ENCODE results near the gene PAPPA2.
A peak's percentile ranks its signal among the peaks of the same experiment; 100 is the strongest.

PAPPA2 gene

GRCh38 chr1:176774224-176774623 lies 311.2 kb downstream of the PAPPA2 start:
- in situ Hi-C loops (cut with HindIII; ENCODE audit: low pct_ligation_motif_present, low pct_unique_long_range_greater_than_20kb, low sequenced_read_pairs): no loop called here

GRCh38 chr1:176775378-176775777 lies 312.4 kb downstream of the PAPPA2 start:
- in situ Hi-C loops (cut with HindIII; ENCODE audit: low pct_ligation_motif_present, low pct_unique_long_range_greater_than_20kb, low sequenced_read_pairs): no loop called here
- DNase-seq: no peak

More at GRCh38 chr1:176774224-176774623, 311.2 kb downstream of the PAPPA2 start:
- no peak for DNase-seq

- no peak for DNase-seq
- in situ Hi-C loops (cut with HindIII; ENCODE audit: low pct_ligation_motif_present, low pct_unique_long_range_greater_than_20kb, low sequenced_read_pairs): no loop called here
Measured at GRCh38 chr1:176775996-176776395, 313.0 kb downstream of the PAPPA2 start.

GRCh38 chr1:176778056-176778455 lies 315.1 kb downstream of the PAPPA2 start:
- no peak for DNase-seq
- in situ Hi-C loops (cut with HindIII; ENCODE audit: low pct_ligation_motif_present, low pct_unique_long_range_greater_than_20kb, low sequenced_read_pairs): no loop called here

GRCh38 chr1:176779992-176780328 lies 317.0 kb downstream of the PAPPA2 start:
- in situ Hi-C loops (cut with HindIII; ENCODE audit: low pct_ligation_motif_present, low pct_unique_long_range_greater_than_20kb, low sequenced_read_pairs): no loop called here
- DNase-seq: no peak

GRCh38 chr1:176783309-176783708 lies 320.3 kb downstream of the PAPPA2 start:
- in situ Hi-C loops (cut with HindIII; ENCODE audit: low pct_ligation_motif_present, low pct_unique_long_range_greater_than_20kb, low sequenced_read_pairs): no loop called here

GRCh38 chr1:176785056-176785455 lies 322.1 kb downstream of the PAPPA2 start:
- no peak for DNase-seq
- in situ Hi-C loops (cut with HindIII; ENCODE audit: low pct_ligation_motif_present, low pct_unique_long_range_greater_than_20kb, low sequenced_read_pairs): no loop called here

More at GRCh38 chr1:176783309-176783708, 320.3 kb downstream of the PAPPA2 start:
- no peak for DNase-seq

GRCh38 chr1:176785791-176786190 lies 322.8 kb downstream of the PAPPA2 start:
- DNase-seq: no peak
- in situ Hi-C loops (cut with HindIII; ENCODE audit: low pct_ligation_motif_present, low pct_unique_long_range_greater_than_20kb, low sequenced_read_pairs): no loop called here

- in situ Hi-C loops (cut with HindIII; ENCODE audit: low pct_ligation_motif_present, low pct_unique_long_range_greater_than_20kb, low sequenced_read_pairs): no loop called here
- no peak for DNase-seq
Measured at GRCh38 chr1:176786274-176786673, 323.3 kb downstream of the PAPPA2 start.

GRCh38 chr1:176789571-176790090 lies 326.7 kb downstream of the PAPPA2 start:
- in situ Hi-C loops (cut with HindIII; ENCODE audit: low pct_ligation_motif_present, low pct_unique_long_range_greater_than_20kb, low sequenced_read_pairs): no loop called here
- peak; percentile 75 for DNase-seq

GRCh38 chr1:176790786-176791185 lies 327.8 kb downstream of the PAPPA2 start:
- DNase-seq: no peak
- in situ Hi-C loops (cut with HindIII; ENCODE audit: low pct_ligation_motif_present, low pct_unique_long_range_greater_than_20kb, low sequenced_read_pairs): no loop called here

- in situ Hi-C loops (cut with HindIII; ENCODE audit: low pct_ligation_motif_present, low pct_unique_long_range_greater_than_20kb, low sequenced_read_pairs): no loop called here
- peak; percentile 27 for DNase-seq
Measured at GRCh38 chr1:176791906-176792305, 328.9 kb downstream of the PAPPA2 start.

GRCh38 chr1:176794897-176795508 lies 332.0 kb downstream of the PAPPA2 start:
- no peak for DNase-seq
- in situ Hi-C loops (cut with HindIII; ENCODE audit: low pct_ligation_motif_present, low pct_unique_long_range_greater_than_20kb, low sequenced_read_pairs): no loop called here

GRCh38 chr1:176795929-176796328 lies 333.0 kb downstream of the PAPPA2 start:
- DNase-seq: no peak
- in situ Hi-C loops (cut with HindIII; ENCODE audit: low pct_ligation_motif_present, low pct_unique_long_range_greater_than_20kb, low sequenced_read_pairs): no loop called here

- in situ Hi-C loops (cut with HindIII; ENCODE audit: low pct_ligation_motif_present, low pct_unique_long_range_greater_than_20kb, low sequenced_read_pairs): no loop called here
- DNase-seq: no peak
Measured at GRCh38 chr1:176796583-176796982, 333.6 kb downstream of the PAPPA2 start.

- in situ Hi-C loops (cut with HindIII; ENCODE audit: low pct_ligation_motif_present, low pct_unique_long_range_greater_than_20kb, low sequenced_read_pairs): no loop called here
- DNase-seq: no peak
Measured at GRCh38 chr1:176799327-176799726, 336.4 kb downstream of the PAPPA2 start.

GRCh38 chr1:176800978-176801513 lies 338.1 kb downstream of the PAPPA2 start:
- no peak for DNase-seq
- in situ Hi-C loops (cut with HindIII; ENCODE audit: low pct_ligation_motif_present, low pct_unique_long_range_greater_than_20kb, low sequenced_read_pairs): no loop called here

GRCh38 chr1:176801514-176802020 lies 338.6 kb downstream of the PAPPA2 start:
- no peak for DNase-seq
- in situ Hi-C loops (cut with HindIII; ENCODE audit: low pct_ligation_motif_present, low pct_unique_long_range_greater_than_20kb, low sequenced_read_pairs): no loop called here

GRCh38 chr1:176802316-176802715 lies 339.3 kb downstream of the PAPPA2 start:
- in situ Hi-C loops (cut with HindIII; ENCODE audit: low pct_ligation_motif_present, low pct_unique_long_range_greater_than_20kb, low sequenced_read_pairs): no loop called here
- DNase-seq: no peak

- DNase-seq: no peak
- in situ Hi-C loops (cut with HindIII; ENCODE audit: low pct_ligation_motif_present, low pct_unique_long_range_greater_than_20kb, low sequenced_read_pairs): no loop called here
Measured at GRCh38 chr1:176803042-176803441, 340.1 kb downstream of the PAPPA2 start.
